Midbrain (tissue), 1 donor: Measurements from ENCODE around the gene LRRK1.

ENCODE experiments used
- DNase-seq: peaks from one replicate; lab custom pipeline; 2025; lab: John Stamatoyannopoulos, UW

Gene LRRK1

GRCh38 chr15:100972975-100973350, 53.8 kb downstream of the LRRK1 start:
- DNase-seq: no peak

- DNase-seq: no peak
Observed at GRCh38 chr15:100973351-100974111, 54.4 kb downstream of the LRRK1 start.

GRCh38 chr15:100975043-100975442, 55.9 kb downstream of the LRRK1 start:
- no peak for DNase-seq

- no peak for DNase-seq
Observed at GRCh38 chr15:100980410-100981046, 61.4 kb downstream of the LRRK1 start.

GRCh38 chr15:100981086-100981485, 61.9 kb downstream of the LRRK1 start:
- no peak for DNase-seq

GRCh38 chr15:100983221-100983620, 64.1 kb downstream of the LRRK1 start:
- DNase-seq: no peak

- no peak for DNase-seq
Observed at GRCh38 chr15:100985401-100985800, 66.2 kb downstream of the LRRK1 start.

GRCh38 chr15:100986158-100986896, 67.2 kb downstream of the LRRK1 start:
- no peak for DNase-seq

- no peak for DNase-seq
Observed at GRCh38 chr15:100987143-100987542, 68.0 kb downstream of the LRRK1 start.

GRCh38 chr15:100988297-100988696, 69.1 kb downstream of the LRRK1 start:
- no peak for DNase-seq

- DNase-seq: no peak
Observed at GRCh38 chr15:100988857-100989256, 69.7 kb downstream of the LRRK1 start.

GRCh38 chr15:100994597-100995446, 75.7 kb downstream of the LRRK1 start:
- no peak for DNase-seq

- DNase-seq: no peak
Observed at GRCh38 chr15:100995471-100996430, 76.6 kb downstream of the LRRK1 start.

GRCh38 chr15:100997442-100997841, 78.3 kb downstream of the LRRK1 start:
- no peak for DNase-seq

- no peak for DNase-seq
Observed at GRCh38 chr15:100998630-100999029, 79.5 kb downstream of the LRRK1 start.

GRCh38 chr15:100999369-100999768, 80.2 kb downstream of the LRRK1 start:
- DNase-seq: no peak

- no peak for DNase-seq
Observed at GRCh38 chr15:101000271-101000681, 81.1 kb downstream of the LRRK1 start.

GRCh38 chr15:101001056-101001455, 81.9 kb downstream of the LRRK1 start:
- no peak for DNase-seq

GRCh38 chr15:101001796-101002195, 82.6 kb downstream of the LRRK1 start:
- no peak for DNase-seq

- no peak for DNase-seq
Observed at GRCh38 chr15:101003081-101003480, 83.9 kb downstream of the LRRK1 start.

- DNase-seq: no peak
Observed at GRCh38 chr15:101003706-101004105, 84.5 kb downstream of the LRRK1 start.
